GM12878 (cell line): ENCODE measurements around the gene ADAMTSL3. TPM values are rescaled to one million over a fixed set of nuclear protein-coding genes. Genes with fewer than 3 reads are reported as not detected.

ENCODE experiments used
- ATAC-seq: fragments of 200-7000 bp; cut with Tn5 transposase; 3 replicates; pipeline ENCODE4 v1.9.1; 2020; ENCODE audit warnings: mild to moderate bottlenecking, moderate library complexity
- BruUV-seq: library from RNA; stranded (reverse); fragments of 400-500 nt; replicated peaks from 2 replicates; lab custom pipeline; 2021; lab: Mats Ljungman, UMichigan
- CTCF ChIA-PET: fragments of 300-600 bp; sonication (Branson Sonifier 250); formaldehyde crosslinking; extraction: SDS; loops from one replicate; lab custom pipeline; 2021; ENCODE audit warnings: inconsistent platforms; lab: Yijun Ruan, JAX
- POLR2A ChIA-PET: fragments of 350-600 bp; formaldehyde crosslinking; extraction: SDS; loops from one replicate; lab custom pipeline; 2021; ENCODE audit warnings: inconsistent platforms; lab: Charles Lee
- RAD21 ChIA-PET: fragments of 300-600 bp; sonication (Branson Sonifier 250); formaldehyde crosslinking; loops from one replicate; lab custom pipeline; 2023; ENCODE audit warnings: antibody characterized with exemption; ENCODE audit not compliant: unreplicated experiment; lab: Charles Lee
- SMC1A ChIA-PET: fragments of 300-600 bp; sonication (Branson Sonifier 250); formaldehyde crosslinking; loops from one replicate; lab custom pipeline; 2023; ENCODE audit not compliant: unreplicated experiment, uncharacterized antibody; lab: Charles Lee
- DNase-seq: peaks from one replicate; pipeline ENCODE4 v3.0.0-alpha.2; 2011; ENCODE audit warnings: low read depth, low spot score
- FAIRE-seq: peaks from 3 replicates; lab custom pipeline; 2011; peaks lifted over from hg19 to GRCh38; lab: Jason Lieb, UNC
- H2AFZ ChIP-seq: 2 replicates; pipeline ENCODE4 v1.6.0; 2011; ENCODE audit warnings: low read depth, low read length, control low read depth; ENCODE audit not compliant: control insufficient read depth
- H3K27ac ChIP-seq: 2 replicates; pipeline ENCODE4 v1.5.1; 2011; ENCODE audit warnings: control low read depth; ENCODE audit not compliant: control insufficient read depth, insufficient read depth
- H3K27me3 ChIP-seq, 2 experiments: replicated peaks in 1 of 2; 2 replicates each; pipeline versions ENCODE4 v1.6.0 to v1.6.1; 2011; ENCODE audit warnings: low read length in 1 of 2; ENCODE audit not compliant: control insufficient read depth in 2 of 2, insufficient read depth in 2 of 2
- H3K36me3 ChIP-seq, 2 experiments: 2 replicates each; pipeline ENCODE4 v1.5.1; 2011; ENCODE audit warnings: low read length in 1 of 2; ENCODE audit not compliant: control insufficient read depth in 2 of 2, insufficient read depth in 2 of 2
- H3K4me1 ChIP-seq: 2 replicates; pipeline ENCODE4 v1.6.1; 2011; ENCODE audit warnings: mild to moderate bottlenecking, low read length, moderate library complexity, mixed read lengths; ENCODE audit not compliant: control insufficient read depth, insufficient read depth
- H3K4me2 ChIP-seq: 2 replicates; pipeline ENCODE4 v1.6.0; 2011; ENCODE audit warnings: control low read depth; ENCODE audit not compliant: control insufficient read depth, insufficient read depth
- H3K4me3 ChIP-seq: fragments of 200-600 bp; sonication (generic); 2 replicates; pipeline ENCODE4 v1.5.1; 2016
- H3K79me2 ChIP-seq: 2 replicates; pipeline ENCODE4 v1.6.0; 2011; ENCODE audit warnings: low read length; ENCODE audit not compliant: control insufficient read depth, insufficient read depth
- H3K9ac ChIP-seq: 2 replicates; pipeline ENCODE4 v1.8.0; 2011; ENCODE audit warnings: low read length, control low read depth, mixed read lengths; ENCODE audit not compliant: control insufficient read depth, insufficient read depth
- H3K9me3 ChIP-seq: replicated peaks from 3 replicates; pipeline ENCODE4 v1.5.1; 2011; ENCODE audit warnings: mild to moderate bottlenecking, low read length; ENCODE audit not compliant: control insufficient read depth, insufficient read depth
- H4K20me1 ChIP-seq: 2 replicates; pipeline ENCODE4 v1.6.0; 2011; ENCODE audit not compliant: control insufficient read depth, insufficient read depth
- BRCA1 ChIP-seq: IDR thresholded peaks from 2 replicates; pipeline ENCODE4 v1.6.1; 2011; ENCODE audit warnings: low read depth, low read length, improper control_type of control experiment
- POLR2A ChIP-seq: IDR thresholded peaks from 2 replicates; pipeline ENCODE4 v1.6.1; 2011; ENCODE audit warnings: low read depth, mild to moderate bottlenecking, low read length
- STAT3 ChIP-seq: IDR thresholded peaks from 2 replicates; pipeline ENCODE4 v1.6.1; 2011; ENCODE audit warnings: low read depth, low read length, improper control_type of control experiment
- ZBTB11 ChIP-seq: fragments of 450-650 bp; formaldehyde crosslinking; IDR thresholded peaks from 2 replicates; pipeline ENCODE4 v1.5.0; 2022; ENCODE audit warnings: mild to moderate bottlenecking, missing genetic modification characterization
- WGBS: methylation state at CpG from one replicate; pipeline ENCODE4 v1.1.6; 2016; ENCODE audit warnings: low lambda C conversion rate; ENCODE audit not compliant: insufficient replicate concordance, insufficient coverage; ENCODE audit errors: missing lambda C conversion rate; 5-methylcytosine and 5-hydroxymethylcytosine counted together
- in situ Hi-C: fragments of 300-500 bp; cut with MboI; formaldehyde crosslinking; loops from 9 replicates; pipeline ENCODE4 v1.14.3; 2018; ENCODE audit warnings: mixed read lengths
- intact Hi-C: fragments of 100-400 bp; cut with micrococcal nuclease; formaldehyde crosslinking; loops from one replicate; pipeline ENCODE4 v1.14.2; 2022; ENCODE audit not compliant: unreplicated experiment
- polyA plus RNA-seq, 11 experiments: library from polyadenylated mRNA; depleted of rRNA in 4 of 11; unstranded in 6 of 11; stranded (reverse) in 5 of 11; fragments of >200 nt; fragmentation: Nextera tagmentation in 4 of 11; fragmentation: Illumina TruSeq in 1 of 11; extraction: Ambion mirVana in 4 of 11; extraction: Trizol in 1 of 11; gene quantifications; 1 replicate in 1 of 11; 2 replicates in 10 of 11; pipeline versions ENCODE4 v1.2.1 to v1.2.3, GENCODE V29; 2011 to 2016; ENCODE audit warnings: inconsistent platforms in 2 of 11, missing spikeins in 2 of 11, low read depth in 1 of 11
- total RNA-seq, 4 experiments: library from RNA; depleted of rRNA in 3 of 4; stranded (reverse); fragments of >200 nt in 3 of 4; fragmentation: Illumina TruSeq in 1 of 4; extraction: Trizol in 1 of 4; gene quantifications; 2 replicates each; pipeline versions ENCODE4 v1.2.1 to v1.2.3, GENCODE V29; 2013 to 2021

The ADAMTSL3 gene
- total and polyA plus RNA-seq, 10 of the 15 experiments (the other 5 are each of a cell fraction or from before 2014, with no cell fraction given): 0.01 to 0.28 (median 0.13) TPM

DNA sequence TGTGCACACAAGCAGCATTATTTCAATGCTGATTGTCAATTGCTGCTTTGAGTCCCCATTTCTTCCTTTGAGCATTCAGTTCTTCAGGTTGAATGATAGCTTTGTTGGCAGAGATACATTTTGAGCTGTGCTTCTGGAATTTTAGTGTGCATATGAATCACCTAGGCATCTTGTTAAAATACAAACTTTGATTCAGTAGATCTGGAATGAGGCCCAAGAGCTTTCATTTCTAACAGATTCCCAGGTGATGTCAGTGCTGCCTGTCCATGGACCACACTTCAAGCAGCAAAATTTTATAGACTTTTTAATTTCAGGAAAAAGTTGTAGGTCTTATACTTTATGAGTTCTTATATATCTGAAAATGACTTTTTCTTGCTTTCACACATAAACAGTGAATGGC is 131.1 kb downstream of the ADAMTSL3 start:
- intact Hi-C loops: no loop called here
- SMC1A ChIA-PET: no interaction called here
- Histone ChIP-seq H3K4me3 (no peak overlapping the region), H4K20me1 (no peaks in the 10 kb centered on the region), H3K36me3 (no peaks in the 10 kb centered on the region), H3K4me2 (no peak overlapping the region), H3K9me3 (no peaks in the 10 kb centered on the region), H3K79me2 (no peaks in the 10 kb centered on the region), H3K4me1 (no peaks in the 10 kb centered on the region), H3K27me3 (no peaks in the 10 kb centered on the region), H2AFZ (no peak overlapping the region), H3K9ac (no peak overlapping the region), H3K27ac (no peak overlapping the region)
- RAD21 ChIA-PET: no interaction called here
- DNase-seq: no peak
- CTCF ChIA-PET: no interaction called here
- no TSS peak for BruUV-seq
- in situ Hi-C loops: no loop called here
- no peak for ATAC-seq
- TF ChIP-seq POLR2A (no peak), ZBTB11 (no peak)
- POLR2A ChIA-PET: no interaction called here
- no peak for FAIRE-seq

- H3K4me1 ChIP-seq: no peaks in the 10 kb centered on the region
- in situ Hi-C loops (no loop called here), intact Hi-C loops (no loop called here)
- no peak overlapping the region for H3K27ac ChIP-seq
- no peak overlapping the region for H3K9ac ChIP-seq
- H3K79me2 ChIP-seq: no peaks in the 10 kb centered on the region
- ChIA-PET POLR2A (no interaction called here), RAD21 (no interaction called here), SMC1A (no interaction called here), CTCF (no interaction called here)
- no peak for ATAC-seq
- H4K20me1 ChIP-seq: no peaks in the 10 kb centered on the region
- no peaks in the 10 kb centered on the region for H3K27me3 ChIP-seq
- no peak overlapping the region for H2AFZ ChIP-seq
- H3K36me3 ChIP-seq: no peaks in the 10 kb centered on the region
- H3K4me2 ChIP-seq: no peak overlapping the region
- H3K9me3 ChIP-seq: no peaks in the 10 kb centered on the region
- TF ChIP-seq BRCA1: no peak
- no peak for TF ChIP-seq STAT3
- no peak for TF ChIP-seq ZBTB11
- DNase-seq: no peak
- WGBS: 29% methylated on average over 5 of the region's 5 CpGs
- BruUV-seq: no TSS peak
- FAIRE-seq: no peak
- no peak overlapping the region for H3K4me3 ChIP-seq
Measured at GRCh38 chr15:83786336-83786735, 132.4 kb downstream of the ADAMTSL3 start.
